ENCODE measurements around the gene PRKCZ. TPM values are rescaled to one million over a fixed set of nuclear protein-coding genes. Genes with fewer than 3 reads are reported as not detected.

PRKCZ gene
- total and polyA plus RNA-seq, 7 donors = 0.07 to 2.3 (median 0.42) TPM; not detected in 1

DNA sequence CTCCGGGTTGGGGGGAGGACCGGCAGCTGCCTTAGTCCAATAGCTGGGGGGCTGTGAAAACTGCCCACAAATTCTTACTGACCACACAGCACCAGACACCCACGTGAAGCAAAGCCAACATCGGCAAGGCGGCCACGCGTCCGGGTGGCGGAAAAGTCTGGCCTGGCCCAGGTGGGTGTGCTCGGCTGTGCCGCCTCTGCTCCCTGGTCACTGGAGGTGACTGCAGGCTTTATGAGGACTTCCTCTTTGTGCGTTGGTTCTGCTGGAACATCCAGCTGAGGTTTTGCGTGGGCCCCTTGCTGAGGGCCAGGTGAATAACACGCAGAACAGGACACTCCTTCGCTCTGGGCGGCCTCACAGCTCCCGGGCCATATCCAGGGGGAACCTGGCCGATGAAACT is 108.9 kb downstream of the PRKCZ start:
- no peaks in the 10 kb centered on the region for H3K36me3 ChIP-seq (ENCODE audit: insufficient read depth in 1 of 2, low read depth in 1 of 2)
- DNase-seq = no peak
- peaks cover 0 to 1% (median 0%) of the 10 kb centered on the region in 3 donors for H3K27me3 ChIP-seq (ENCODE audit: insufficient read depth in 3 of 3, low read length in 2 of 3)
- TF ChIP-seq, protein P1, sequence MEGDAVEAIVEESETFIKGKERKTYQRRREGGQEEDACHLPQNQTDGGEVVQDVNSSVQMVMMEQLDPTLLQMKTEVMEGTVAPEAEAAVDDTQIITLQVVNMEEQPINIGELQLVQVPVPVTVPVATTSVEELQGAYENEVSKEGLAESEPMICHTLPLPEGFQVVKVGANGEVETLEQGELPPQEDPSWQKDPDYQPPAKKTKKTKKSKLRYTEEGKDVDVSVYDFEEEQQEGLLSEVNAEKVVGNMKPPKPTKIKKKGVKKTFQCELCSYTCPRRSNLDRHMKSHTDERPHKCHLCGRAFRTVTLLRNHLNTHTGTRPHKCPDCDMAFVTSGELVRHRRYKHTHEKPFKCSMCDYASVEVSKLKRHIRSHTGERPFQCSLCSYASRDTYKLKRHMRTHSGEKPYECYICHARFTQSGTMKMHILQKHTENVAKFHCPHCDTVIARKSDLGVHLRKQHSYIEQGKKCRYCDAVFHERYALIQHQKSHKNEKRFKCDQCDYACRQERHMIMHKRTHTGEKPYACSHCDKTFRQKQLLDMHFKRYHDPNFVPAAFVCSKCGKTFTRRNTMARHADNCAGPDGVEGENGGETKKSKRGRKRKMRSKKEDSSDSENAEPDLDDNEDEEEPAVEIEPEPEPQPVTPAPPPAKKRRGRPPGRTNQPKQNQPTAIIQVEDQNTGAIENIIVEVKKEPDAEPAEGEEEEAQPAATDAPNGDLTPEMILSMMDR (IDR thresholded peaks at IDR 0.05) = no peak
- H3K27ac ChIP-seq = no peak overlapping the region
- no peaks in the 10 kb centered on the region for H3K4me1 ChIP-seq
- 88 to 92% (median 92%) methylated on average over 18 of the region's 18 CpGs for WGBS, 3 donors
- no peak for ATAC-seq
- intact Hi-C loops (cut with DNase I) = no loop called here
- no peak overlapping the region for H3K4me3 ChIP-seq
- no peaks in the 10 kb centered on the region for H3K9me3 ChIP-seq

DNA sequence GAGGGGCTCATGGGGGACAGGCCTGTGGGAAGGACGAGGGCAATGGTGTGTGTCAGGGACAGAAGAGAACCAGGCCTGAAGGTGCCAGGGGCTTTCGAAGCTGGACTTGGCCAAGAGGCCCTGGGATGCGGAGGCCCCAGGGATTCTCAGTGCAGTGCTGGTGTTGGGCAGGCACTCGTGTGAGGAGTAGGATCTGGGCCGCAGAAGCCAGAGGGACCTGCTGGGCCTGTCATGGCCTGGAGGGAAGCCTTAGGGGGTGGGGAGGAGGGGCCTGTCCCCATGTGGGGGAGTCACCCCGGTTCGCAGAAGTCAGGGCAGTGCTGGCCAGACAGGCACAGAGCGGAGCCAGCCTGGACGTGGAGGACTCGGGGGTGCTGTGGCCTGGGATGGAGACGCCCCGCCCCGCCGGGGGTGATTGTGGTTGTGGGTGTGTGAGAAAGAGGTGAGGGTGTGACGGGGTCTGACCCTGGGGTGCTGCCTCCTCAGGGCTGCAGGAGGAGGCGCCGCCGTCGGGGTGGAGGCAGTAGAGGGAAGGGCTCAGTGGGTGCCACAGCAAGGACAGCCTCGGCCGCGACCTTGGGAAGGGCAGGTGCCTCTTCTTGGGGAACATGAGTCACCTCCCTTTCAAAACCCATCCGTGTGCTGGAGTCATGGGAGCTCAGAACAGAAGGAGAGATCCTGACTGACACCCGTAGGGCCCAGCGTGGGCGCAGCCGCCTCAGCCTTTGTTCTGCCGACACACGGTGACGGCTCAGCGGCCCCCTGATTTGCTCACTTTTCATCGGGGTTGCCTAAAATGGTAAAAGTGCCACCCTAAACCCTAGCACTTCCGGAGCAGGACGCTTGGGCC is 110.5 kb downstream of the PRKCZ start:
- DNase-seq (no peak), ATAC-seq (no peak)
- Histone ChIP-seq H3K27ac (no peak overlapping the region), H3K4me3 (no peak overlapping the region), H3K4me1 (no peaks in the 10 kb centered on the region), H3K9me3 (no peaks in the 10 kb centered on the region), H3K36me3 (ENCODE audit: insufficient read depth in 1 of 2, low read depth in 1 of 2) (no peaks in the 10 kb centered on the region), H3K27me3 (ENCODE audit: insufficient read depth in 3 of 3, low read length in 2 of 3) (peaks cover 0 to 1% (median 0%) of the 10 kb centered on the region in 3 donors)
- WGBS, 3 donors = 87 to 90% (median 90%) methylated on average over 34 of the region's 34 CpGs
- intact Hi-C loops (cut with DNase I) = no loop called here
- TF ChIP-seq, protein P1 (IDR thresholded peaks at IDR 0.05) = no peak

DNA sequence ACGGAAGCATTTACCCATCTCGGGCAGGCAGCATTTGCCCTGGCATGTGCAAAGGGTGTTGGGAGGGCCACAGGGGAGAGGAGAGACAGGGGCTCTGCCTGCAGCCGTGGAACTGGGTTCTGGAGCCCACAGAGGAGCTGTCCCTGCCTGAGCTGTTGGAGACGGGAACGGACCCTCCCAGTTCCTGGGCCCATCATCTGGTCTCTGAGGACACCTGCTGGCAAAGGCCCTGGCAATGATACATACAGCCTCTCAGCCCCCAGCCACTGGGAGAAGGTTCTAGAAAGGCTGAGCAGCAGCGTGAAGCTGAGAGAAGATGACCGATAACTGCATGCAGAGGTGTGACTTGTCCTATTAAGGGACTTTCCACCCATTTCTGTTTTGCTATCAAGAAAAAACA is 113.0 kb downstream of the PRKCZ start:
- Histone ChIP-seq H3K27me3 (ENCODE audit: insufficient read depth in 3 of 3, low read length in 2 of 3) (peaks cover 0 to 10% (median 1%) of the 10 kb centered on the region in 3 donors), H3K4me3 (no peak overlapping the region), H3K9me3 (no peaks in the 10 kb centered on the region), H3K36me3 (ENCODE audit: insufficient read depth in 1 of 2, low read depth in 1 of 2) (no peaks in the 10 kb centered on the region), H3K27ac (no peak overlapping the region), H3K4me1 (no peaks in the 10 kb centered on the region)
- WGBS, 3 donors = 67 to 71% (median 70%) methylated on average over 7 of the region's 7 CpGs
- DNase-seq = no peak
- ATAC-seq = no peak
- intact Hi-C loops (cut with DNase I) = no loop called here
- TF ChIP-seq, protein P1 (IDR thresholded peaks at IDR 0.05) = no peak

GRCh38 chr1:2165646-2166045 is 115.4 kb downstream of the PRKCZ start:
- 71 to 73% (median 72%) methylated on average over 19 of the region's 19 CpGs for WGBS, 3 donors
- Histone ChIP-seq H3K36me3 (ENCODE audit: insufficient read depth in 1 of 2, low read depth in 1 of 2) (no peaks in the 10 kb centered on the region), H3K27me3 (ENCODE audit: insufficient read depth in 3 of 3, low read length in 2 of 3) (peaks cover 0 to 10% (median 0%) of the 10 kb centered on the region in 3 donors), H3K4me1 (no peaks in the 10 kb centered on the region), H3K9me3 (no peaks in the 10 kb centered on the region), H3K4me3 (no peak overlapping the region), H3K27ac (no peak overlapping the region)
- ATAC-seq (no peak), DNase-seq (no peak)
- TF ChIP-seq, protein P1 (IDR thresholded peaks at IDR 0.05) = no peak
- intact Hi-C loops (cut with DNase I) = no loop called here

Measured in psoas muscle (tissue), 8 donors.